ENCODE data around the gene GSX2.

DNA sequence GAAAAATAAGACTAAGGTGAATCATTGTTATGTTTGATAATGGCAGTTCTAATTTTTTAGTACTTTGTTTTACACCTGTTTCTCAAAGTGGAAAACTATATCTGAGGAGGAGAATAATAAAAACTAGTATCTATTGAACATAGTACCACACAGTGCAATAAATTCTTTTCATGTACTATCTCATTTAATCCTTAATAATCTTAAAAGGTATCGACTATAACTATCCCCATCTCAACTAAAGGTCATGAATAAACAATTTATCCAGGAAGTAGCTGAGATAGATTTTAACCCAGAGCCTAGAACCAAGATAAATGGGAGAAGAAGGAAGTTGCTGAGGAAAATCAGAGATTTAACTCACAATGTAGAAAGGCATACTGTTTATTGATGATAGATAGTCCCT is 38.1 kb upstream of the GSX2 start:
- TF ChIP-seq, protein P1, sequence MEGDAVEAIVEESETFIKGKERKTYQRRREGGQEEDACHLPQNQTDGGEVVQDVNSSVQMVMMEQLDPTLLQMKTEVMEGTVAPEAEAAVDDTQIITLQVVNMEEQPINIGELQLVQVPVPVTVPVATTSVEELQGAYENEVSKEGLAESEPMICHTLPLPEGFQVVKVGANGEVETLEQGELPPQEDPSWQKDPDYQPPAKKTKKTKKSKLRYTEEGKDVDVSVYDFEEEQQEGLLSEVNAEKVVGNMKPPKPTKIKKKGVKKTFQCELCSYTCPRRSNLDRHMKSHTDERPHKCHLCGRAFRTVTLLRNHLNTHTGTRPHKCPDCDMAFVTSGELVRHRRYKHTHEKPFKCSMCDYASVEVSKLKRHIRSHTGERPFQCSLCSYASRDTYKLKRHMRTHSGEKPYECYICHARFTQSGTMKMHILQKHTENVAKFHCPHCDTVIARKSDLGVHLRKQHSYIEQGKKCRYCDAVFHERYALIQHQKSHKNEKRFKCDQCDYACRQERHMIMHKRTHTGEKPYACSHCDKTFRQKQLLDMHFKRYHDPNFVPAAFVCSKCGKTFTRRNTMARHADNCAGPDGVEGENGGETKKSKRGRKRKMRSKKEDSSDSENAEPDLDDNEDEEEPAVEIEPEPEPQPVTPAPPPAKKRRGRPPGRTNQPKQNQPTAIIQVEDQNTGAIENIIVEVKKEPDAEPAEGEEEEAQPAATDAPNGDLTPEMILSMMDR (tag by site-specific recombination; IDR thresholded peaks at IDR 0.05), result no peak
- no peak for TF ChIP-seq ZNF311 (tag by site-specific recombination; IDR thresholded peaks at IDR 0.05; ENCODE audit: borderline replicate concordance)

Measured in HEK293 (cell line).